Activated effector memory CD4-positive, alpha-beta T cell treated with anti-CD3 and anti-CD28 coated beads, Interleukin-2, amount 50 U/mL, for 16 hours (primary cell): Measurements from ENCODE around the gene MARCHF5.
"Not testable (repeated sequence)": the region's sequence is repeated elsewhere in the genome, so short reads cannot be mapped to it uniquely, and the experiment has no call there.

Experiments
- DNase-seq: peaks from one replicate; pipeline ENCODE4 v3.0.0-alpha.2; 2020

The MARCHF5 gene

DNA sequence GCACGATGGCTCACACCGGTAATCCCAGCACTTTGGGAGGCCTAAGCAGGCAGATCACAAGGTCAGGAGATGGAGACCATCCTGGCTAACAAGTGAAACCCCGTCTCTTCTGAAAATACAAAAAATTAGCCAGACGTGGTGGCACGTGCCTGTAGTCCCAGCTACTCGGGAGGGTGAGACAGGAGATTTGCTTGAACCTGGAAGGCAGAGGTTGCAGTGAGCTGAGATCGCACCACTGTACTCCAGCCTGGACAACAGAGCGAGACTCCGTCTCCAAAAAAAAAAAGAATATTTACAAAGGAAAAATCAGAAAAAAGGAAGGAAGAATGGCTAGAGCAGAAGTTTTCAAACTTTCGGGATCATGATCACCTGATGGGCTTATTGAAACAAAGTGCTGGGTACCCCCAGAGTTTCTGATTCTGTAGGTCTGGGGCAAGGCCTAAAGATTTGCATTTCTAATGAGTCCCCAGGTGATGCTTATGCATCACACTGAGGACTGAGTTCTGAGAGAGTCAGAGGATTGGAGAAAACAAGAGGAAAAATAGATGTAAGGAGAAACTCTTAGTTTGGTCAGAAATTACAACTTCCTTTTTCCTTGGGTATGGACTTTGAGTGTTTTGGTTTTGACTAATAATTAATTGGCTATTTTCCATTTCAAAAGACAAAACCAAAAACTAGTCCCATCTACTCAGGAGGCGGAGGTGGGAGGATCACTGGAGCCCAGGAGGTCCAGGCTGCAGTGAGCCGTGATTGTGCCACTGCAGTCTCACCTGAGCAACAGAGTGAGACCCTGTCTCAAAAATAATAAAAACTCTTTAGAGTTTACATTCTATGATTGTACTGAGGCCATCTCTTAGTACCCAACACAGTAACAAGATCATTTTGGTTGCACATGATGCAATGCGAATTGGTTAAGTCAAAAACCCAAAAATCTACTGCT lies 14.4 kb downstream of the MARCHF5 start:
- DNase-seq, result no peak

DNA sequence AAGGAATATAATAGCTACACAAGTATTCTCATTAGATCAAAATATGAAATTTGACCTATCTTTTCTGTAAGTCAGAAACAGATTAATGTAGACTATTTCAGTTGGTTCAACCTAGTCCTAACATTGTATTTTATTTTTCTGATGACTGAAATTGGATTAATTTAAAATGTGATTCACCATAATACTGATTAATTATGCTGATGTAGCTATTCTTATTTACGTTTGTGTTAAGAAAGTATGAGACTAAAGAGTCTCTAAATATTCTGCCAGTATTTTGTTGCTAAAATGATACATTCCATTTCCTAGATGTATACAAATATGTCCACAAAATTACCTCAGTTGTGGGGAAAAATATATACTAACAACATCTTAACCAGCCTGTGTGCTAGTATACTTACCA lies 18.3 kb downstream of the MARCHF5 start:
- no peak for DNase-seq

DNA sequence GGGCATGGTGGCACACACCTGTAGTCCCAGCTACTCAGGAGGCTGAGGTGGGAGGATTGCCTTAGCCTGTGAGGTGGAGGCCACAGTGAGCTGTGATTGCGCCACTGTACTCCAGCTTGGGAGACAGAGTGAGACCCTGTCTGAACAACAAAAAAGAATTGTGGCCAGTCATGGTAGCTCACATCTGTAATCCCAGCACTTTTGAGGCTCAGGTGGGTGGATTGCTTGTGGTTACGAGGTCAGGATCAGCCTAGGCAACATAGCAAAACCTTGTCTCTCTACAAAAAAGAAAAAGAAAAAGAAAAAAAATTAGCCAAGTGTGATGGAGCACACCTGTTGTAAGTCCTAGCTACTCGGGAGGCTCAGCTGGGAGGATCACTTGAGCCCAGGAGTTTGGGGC lies 22.8 kb downstream of the MARCHF5 start:
- no peak for DNase-seq

DNA sequence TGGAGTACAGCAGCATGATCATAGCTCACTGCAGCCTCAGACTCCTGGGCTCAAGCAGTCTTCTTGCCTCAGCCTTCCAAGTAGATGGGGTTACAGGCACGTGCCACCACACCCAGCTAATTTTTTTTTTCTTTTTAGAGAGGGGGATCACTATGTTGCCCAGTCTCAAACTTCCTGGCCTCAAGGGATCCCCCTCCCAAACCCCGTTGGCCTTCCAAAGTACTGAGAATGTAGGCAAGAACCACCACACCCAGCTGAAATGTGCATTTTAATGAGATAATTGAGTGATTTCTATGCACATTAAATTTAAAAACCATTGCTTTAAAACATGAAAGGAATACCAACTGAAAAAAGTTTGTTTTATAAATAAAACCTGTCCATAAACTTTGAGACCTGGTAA lies 25.6 kb downstream of the MARCHF5 start:
- no peak for DNase-seq

GRCh38 chr10:92323079-92323478 lies 32.1 kb downstream of the MARCHF5 start:
- DNase-seq, result no peak

DNA sequence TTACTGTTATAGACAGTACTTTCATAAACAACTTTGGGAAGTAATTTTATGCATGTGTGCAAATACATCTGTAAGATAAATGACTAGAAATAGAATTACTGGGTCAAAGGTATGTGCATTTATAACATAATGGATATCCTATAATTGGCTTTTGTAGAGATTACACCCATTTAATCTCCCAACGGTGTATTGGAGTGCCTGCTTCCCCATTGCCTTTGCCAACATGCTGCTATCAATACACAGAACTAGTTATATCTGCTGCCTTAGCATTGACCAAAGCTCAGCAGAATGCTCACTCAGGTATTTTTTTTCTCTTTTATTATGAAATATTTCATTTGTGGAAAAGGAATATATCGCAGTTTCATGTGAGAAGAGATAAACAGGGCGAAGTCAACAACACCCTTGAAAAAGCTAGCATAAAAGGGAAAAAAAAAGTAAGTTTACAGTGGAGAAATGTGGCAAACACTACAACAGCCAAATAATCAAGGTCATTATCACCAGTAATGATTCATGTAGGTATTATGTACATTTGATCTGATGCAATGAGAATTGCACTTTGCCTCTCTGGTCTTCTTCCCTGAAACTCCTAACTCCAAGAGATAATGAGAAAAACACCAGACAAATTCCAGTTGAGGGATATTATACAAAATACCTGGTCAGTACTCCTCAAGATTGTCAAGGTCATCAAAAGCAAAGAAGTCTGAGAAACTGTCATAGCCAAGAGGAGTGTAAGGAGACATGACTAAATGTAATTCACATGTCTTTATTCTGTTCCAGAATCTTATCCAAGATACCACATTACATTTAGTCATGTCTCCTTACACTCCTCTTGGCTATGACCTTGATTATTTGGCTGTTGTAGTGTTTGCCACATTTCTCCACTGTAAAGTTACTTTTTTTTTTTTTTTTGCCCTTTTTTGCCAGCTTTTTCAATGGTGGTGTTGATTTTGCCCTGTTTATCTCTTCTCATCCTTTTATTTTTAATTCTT lies 36.8 kb downstream of the MARCHF5 start:
- no peak for DNase-seq

GRCh38 chr10:92328993-92329392 lies 38.0 kb downstream of the MARCHF5 start:
- DNase-seq, result no peak

- not testable (repeated sequence) for DNase-seq
Measured at GRCh38 chr10:92329927-92330326, 39.0 kb downstream of the MARCHF5 start.

- no peak for DNase-seq
Measured at GRCh38 chr10:92342796-92343195, 51.8 kb downstream of the MARCHF5 start.

DNA sequence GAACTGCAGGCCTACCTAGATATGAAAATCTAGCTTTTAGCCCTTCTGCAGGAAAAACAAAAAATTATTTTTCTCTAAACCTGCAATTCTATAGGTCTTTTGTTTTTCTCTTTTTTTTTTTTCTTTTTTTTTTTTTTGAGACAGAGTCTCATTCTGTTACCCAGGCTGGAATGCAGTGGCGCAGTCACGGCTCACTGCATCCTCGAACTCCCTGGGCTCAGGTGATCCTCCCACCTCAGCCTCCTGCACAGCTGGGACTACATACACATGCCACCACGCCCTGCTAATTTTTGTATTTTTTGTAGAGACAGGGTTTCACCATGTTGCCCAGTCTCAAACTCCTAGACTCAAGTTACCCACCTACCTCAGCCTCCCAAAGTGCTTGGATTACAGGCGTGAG lies 54.6 kb downstream of the MARCHF5 start:
- DNase-seq, result not testable (repeated sequence)

DNA sequence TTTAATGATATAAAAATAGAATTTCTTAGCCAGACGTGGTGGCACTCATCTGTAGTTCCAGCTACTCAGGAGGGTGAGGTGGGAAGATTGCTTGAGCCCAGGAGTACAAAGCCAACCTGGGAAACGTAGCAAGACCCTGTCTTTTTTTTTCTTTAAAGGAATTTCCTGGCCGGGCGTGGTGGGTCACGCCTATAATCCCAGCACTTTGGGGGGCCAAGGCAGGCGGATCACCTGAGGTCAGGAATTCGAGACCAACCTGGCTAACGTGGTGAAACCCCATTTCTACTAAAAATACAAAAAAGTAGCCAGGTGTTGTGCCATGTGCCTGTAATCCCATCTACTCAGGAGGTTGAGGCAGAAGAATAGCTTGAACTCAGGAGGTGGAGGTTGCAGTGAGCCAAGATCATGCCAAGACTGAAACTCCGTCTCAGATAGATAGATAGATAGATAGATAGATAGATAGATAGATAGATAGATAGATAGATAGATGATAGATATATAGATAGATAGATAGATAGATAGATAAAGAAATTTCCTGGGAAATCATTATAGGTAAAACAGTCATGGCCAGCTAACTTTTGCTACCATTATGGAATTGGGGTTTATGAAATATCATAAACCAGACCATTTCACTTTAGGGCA lies 56.2 kb downstream of the MARCHF5 start:
- not testable (repeated sequence) for DNase-seq

- DNase-seq, result no peak
Measured at GRCh38 chr10:92350411-92350810, 59.4 kb downstream of the MARCHF5 start.

DNA sequence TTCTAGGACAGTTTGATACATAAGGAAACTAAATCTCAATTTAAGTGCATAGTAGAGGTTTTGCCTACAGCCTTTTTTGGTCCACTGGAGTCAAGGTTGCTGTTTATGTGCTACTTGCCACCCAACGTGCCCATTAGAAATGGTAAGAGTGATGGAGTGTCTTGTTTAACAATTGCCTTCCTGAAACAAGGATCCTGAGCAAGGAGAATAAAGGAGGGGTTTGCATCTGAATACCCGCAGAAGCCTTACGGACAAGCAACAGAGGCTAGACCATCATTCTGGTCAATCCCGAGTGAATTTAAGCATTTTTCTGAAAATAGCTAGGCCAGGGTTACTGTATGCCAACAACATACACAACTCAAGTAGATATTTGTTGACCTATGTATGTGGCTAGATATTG lies 63.6 kb downstream of the MARCHF5 start:
- DNase-seq, result no peak

DNA sequence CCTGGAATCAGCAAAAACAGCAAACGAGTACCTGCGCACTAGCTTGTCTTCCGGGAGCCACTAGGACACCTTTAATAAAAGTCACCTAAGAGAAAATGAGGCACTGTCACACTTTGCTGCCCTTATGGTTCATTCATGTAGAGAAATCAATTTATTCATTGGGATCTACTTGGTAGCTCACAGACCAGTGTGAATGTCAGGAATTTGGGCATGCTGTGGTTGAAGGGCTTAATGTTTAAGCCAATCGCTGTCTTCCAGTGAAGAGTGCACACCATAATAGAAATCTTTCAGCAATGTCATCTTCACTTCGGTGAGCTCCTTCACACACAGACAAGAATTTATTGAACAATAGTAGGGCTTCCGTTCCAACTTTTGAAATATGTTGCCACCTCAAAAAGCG lies 65.1 kb downstream of the MARCHF5 start:
- DNase-seq, result no peak

- no peak for DNase-seq
Measured at GRCh38 chr10:92363498-92363897, 72.5 kb downstream of the MARCHF5 start.

GRCh38 chr10:92366412-92367021 lies 75.5 kb downstream of the MARCHF5 start:
- DNase-seq, result no peak

- DNase-seq, result no peak
Measured at GRCh38 chr10:92377962-92378361, 87.0 kb downstream of the MARCHF5 start.

- DNase-seq, result no peak
Measured at GRCh38 chr10:92381543-92381954, 90.6 kb downstream of the MARCHF5 start.

GRCh38 chr10:92382631-92383030 lies 91.7 kb downstream of the MARCHF5 start:
- no peak for DNase-seq

DNA sequence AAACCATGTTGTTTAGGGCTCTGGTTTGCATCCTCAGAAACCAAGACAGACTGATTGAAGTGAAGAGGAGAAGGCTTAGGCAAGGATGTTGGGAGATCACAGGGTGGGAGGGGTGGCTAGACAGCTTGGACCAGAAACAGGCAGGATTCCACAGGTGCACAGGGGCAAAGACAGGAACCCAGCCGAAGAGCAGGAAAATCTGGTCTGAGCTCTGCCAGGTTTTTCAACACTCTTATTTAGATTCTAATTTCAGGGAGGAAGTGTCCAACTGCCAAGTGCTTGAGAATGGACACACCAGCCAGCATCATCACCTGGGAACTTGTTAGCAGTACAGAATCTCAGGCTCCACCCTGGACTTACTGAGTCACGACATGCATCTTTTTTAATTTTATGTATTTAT lies 93.8 kb downstream of the MARCHF5 start:
- no peak for DNase-seq

- no peak for DNase-seq
Measured at GRCh38 chr10:92385831-92386230, 94.9 kb downstream of the MARCHF5 start.

DNA sequence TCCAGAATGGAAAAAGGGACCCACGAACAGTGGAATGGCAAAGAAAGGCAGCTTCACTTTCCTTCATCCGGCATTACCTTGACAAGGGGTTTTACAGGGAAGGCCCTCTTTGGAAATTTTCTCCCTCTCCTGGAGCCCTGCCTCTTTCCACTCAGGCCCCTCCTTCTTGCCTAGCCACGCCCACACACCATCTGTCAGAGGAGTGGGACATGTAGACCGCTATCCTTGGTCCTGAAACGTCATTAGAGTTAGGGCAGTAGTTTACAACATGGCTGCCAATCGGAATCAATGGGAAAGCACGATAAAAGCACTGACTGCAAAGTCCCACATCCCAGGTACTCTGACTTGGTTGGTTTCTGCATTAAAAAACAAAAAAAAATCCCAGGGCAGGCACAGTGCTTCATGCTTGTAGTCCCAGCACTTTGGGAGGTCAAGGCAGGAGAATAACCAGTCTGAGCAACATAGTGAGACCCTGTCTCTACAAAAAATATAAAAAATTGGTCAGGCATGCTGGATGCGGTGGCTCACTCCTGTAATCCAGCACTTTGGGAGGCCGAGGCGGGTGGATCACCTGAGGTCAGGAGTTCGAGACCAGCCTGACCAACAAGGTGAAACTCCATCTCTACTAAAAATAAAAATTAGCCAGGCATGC lies 96.4 kb downstream of the MARCHF5 start:
- DNase-seq, result no peak
